H1 (cell line): ENCODE data around the gene SFRP5.

Experiments used
- EGR1 ChIP-seq: IDR thresholded peaks from 2 replicates; pipeline ENCODE4 v1.6.1; 2011; ENCODE audit warnings: low read depth, low read length, borderline replicate concordance
- EZH2 ChIP-seq: fragments of 200-600 bp; sonication (generic); IDR thresholded peaks from 2 replicates; pipeline ENCODE4 v1.7.1; 2012; ENCODE audit warnings: low read depth, mild to moderate bottlenecking, moderate library complexity, low read length, inconsistent platforms; ENCODE audit not compliant: severe bottlenecking
- RNF2 ChIP-seq: fragments of 200-900, 300-1000 bp; sonication (generic); IDR thresholded peaks from 2 replicates; pipeline ENCODE4 v1.7.1; 2016; ENCODE audit warnings: borderline replicate concordance, low read depth, mild to moderate bottlenecking, antibody characterized with exemption, low read length; ENCODE audit not compliant: poor library complexity, severe bottlenecking; ENCODE audit errors: missing control alignments
- YY1 ChIP-seq: IDR thresholded peaks from 2 replicates; pipeline ENCODE4 v1.6.1; 2011; ENCODE audit warnings: low read depth, mild to moderate bottlenecking, low read length
- TF ChIP-seq, protein P1 (sequence below), 3 experiments: IDR thresholded peaks; 1 replicate in 2 of 3; 2 replicates in 1 of 3; pipeline versions ENCODE4 v1.5.1 to v1.6.1; 2011; ENCODE audit warnings: low read length in 3 of 3, mild to moderate bottlenecking in 3 of 3, inconsistent platforms in 2 of 3, low read depth in 1 of 3, moderate library complexity in 1 of 3; ENCODE audit not compliant: insufficient read depth in 1 of 3; ENCODE audit errors: control extremely low read depth in 1 of 3

- TF ChIP-seq, protein P1, sequence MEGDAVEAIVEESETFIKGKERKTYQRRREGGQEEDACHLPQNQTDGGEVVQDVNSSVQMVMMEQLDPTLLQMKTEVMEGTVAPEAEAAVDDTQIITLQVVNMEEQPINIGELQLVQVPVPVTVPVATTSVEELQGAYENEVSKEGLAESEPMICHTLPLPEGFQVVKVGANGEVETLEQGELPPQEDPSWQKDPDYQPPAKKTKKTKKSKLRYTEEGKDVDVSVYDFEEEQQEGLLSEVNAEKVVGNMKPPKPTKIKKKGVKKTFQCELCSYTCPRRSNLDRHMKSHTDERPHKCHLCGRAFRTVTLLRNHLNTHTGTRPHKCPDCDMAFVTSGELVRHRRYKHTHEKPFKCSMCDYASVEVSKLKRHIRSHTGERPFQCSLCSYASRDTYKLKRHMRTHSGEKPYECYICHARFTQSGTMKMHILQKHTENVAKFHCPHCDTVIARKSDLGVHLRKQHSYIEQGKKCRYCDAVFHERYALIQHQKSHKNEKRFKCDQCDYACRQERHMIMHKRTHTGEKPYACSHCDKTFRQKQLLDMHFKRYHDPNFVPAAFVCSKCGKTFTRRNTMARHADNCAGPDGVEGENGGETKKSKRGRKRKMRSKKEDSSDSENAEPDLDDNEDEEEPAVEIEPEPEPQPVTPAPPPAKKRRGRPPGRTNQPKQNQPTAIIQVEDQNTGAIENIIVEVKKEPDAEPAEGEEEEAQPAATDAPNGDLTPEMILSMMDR (IDR thresholded peaks at IDR 0.05; ENCODE audit: control extremely low read depth in 1 of 3, insufficient read depth in 1 of 3, low read depth in 1 of 3, low read length in 3 of 3), result no peak
- TF ChIP-seq YY1, result no peak
- no peak for TF ChIP-seq RNF2
- TF ChIP-seq EZH2, result no peak
- no peak for TF ChIP-seq EGR1
These were observed 39.8 kb downstream of the SFRP5 start for GRCh38 chr10:97732052-97732359.
